GM18505 (cell line): ENCODE data around the gene WDFY2.
A peak's percentile ranks its signal among the peaks of the same experiment; 100 is the strongest.

Source experiments
- ATAC-seq: cut with Tn5 transposase; IDR thresholded peaks from one replicate; pipeline ENCODE4 v1.9.1; 2021; ENCODE audit not compliant: unreplicated experiment
- POLR2A ChIP-seq: IDR thresholded peaks from 4 replicates; pipeline ENCODE4 v1.6.1; 2011; ENCODE audit warnings: borderline replicate concordance; ENCODE audit not compliant: insufficient read depth, insufficient read length; ENCODE audit errors: extremely low read depth

Gene WDFY2

GRCh38 chr13:51808811-51809210 lies 224.5 kb downstream of the WDFY2 start:
- no peak for TF ChIP-seq POLR2A
- no peak for ATAC-seq

- no peak for ATAC-seq
- TF ChIP-seq POLR2A, result no peak
These were observed 226.8 kb downstream of the WDFY2 start for GRCh38 chr13:51811046-51811445.

GRCh38 chr13:51811920-51812451 lies 227.7 kb downstream of the WDFY2 start:
- ATAC-seq, result no peak
- TF ChIP-seq POLR2A, result no peak

GRCh38 chr13:51814071-51814470 lies 229.8 kb downstream of the WDFY2 start:
- no peak for ATAC-seq
- TF ChIP-seq POLR2A, result no peak

- no peak for TF ChIP-seq POLR2A
- ATAC-seq, result peak; percentile 58
These were observed 230.8 kb downstream of the WDFY2 start for GRCh38 chr13:51814825-51815650.

- ATAC-seq, result no peak
- TF ChIP-seq POLR2A, result no peak
These were observed 231.6 kb downstream of the WDFY2 start for GRCh38 chr13:51815848-51816247.

- no peak for TF ChIP-seq POLR2A
- ATAC-seq, result no peak
These were observed 232.5 kb downstream of the WDFY2 start for GRCh38 chr13:51816604-51817249.
